NCI-H146 treated with DMSO at 0.1 percent for 48 hours (cell line): ENCODE measurements around the gene GSTM2.
"Not testable (repeated sequence)": the region's sequence is repeated elsewhere in the genome, so short reads cannot be mapped to it uniquely, and the experiment has no call there.

ENCODE experiments used
- DNase-seq: peaks from one replicate; lab custom pipeline; 2025; ENCODE audit not compliant: unreplicated experiment; lab: John Stamatoyannopoulos, UW

Gene GSTM2

GRCh38 chr1:109643385-109644230, 24.2 kb upstream of the GSTM2 start:
- peak; percentile 34 for DNase-seq

DNA sequence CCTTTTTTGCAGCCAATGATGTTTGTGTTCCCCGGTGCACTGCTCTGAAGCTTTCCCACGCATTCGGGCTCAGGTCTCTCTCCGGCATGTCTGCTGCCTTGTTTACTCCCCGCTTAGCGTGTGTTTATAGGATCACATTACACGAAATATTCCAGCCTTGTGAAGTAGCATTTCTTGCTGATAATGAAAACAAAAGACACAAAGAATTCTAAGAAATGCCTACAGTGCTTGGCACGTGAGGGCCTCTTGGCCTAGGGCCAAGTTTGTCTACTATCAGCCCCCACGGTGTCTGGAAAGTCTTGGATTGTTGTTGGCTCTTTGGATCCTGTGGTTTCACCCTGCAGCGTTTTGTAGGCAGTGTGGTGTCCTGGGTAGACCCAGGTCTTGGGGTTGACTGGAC, 23.2 kb upstream of the GSTM2 start:
- DNase-seq: no peak

DNA sequence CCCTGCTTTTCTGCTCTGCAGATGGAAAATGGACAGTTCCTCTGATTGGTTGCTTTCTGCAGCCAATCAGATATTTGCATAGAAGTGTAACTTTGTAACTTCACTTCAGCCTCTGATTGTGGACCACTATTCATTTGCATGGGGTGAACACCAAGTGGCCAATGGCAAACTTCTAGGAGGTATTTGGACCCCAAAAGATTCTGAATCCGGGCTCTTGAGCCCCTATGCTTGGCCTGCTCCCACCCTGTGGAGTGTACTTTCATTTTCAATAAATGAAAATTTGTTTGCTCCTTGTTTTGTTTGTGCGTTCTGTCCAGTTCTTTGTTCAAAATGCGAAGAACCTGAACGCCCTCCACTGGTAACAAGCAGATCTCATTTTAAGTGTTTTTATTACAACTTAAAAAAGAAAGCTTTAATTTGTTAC, 18.4 kb upstream of the GSTM2 start:
- DNase-seq: no peak

DNA sequence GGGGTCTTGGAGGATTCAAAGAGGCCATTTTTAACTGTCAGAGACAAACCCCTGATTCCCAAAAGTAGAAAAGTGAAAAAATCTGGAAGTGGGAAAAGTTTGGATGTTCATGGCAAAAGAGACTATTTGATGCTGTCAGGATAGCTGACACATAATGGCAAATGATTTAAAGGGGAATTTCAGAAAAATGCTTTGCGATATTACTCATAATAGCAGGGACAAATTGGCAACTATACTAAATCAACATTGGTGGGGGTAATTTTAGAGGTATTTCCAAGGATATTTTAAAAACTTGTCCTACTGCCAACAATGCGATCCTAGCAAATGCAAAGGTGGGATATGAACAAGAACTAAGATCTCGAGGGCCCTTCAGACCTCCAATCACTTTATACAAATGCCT, 17.2 kb upstream of the GSTM2 start:
- DNase-seq: no peak

DNA sequence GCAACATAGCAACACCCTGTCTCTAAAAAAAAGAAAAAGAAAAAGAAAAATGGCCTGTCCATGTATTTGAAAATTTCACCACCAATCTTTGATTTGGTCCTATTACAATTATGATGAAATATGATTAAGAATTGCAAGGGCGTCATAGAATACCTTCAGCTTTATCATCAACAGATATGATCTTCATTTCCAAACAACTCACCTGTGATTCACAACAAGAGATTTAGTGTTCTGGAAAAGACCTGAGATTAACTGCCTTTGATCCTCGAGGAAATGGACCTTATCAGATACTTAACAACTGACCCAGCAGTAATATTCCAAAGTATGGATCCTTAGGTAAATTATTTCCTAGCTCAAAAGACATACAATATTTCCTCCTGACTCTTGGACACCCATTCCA, 15.5 kb upstream of the GSTM2 start:
- DNase-seq: no peak

DNA sequence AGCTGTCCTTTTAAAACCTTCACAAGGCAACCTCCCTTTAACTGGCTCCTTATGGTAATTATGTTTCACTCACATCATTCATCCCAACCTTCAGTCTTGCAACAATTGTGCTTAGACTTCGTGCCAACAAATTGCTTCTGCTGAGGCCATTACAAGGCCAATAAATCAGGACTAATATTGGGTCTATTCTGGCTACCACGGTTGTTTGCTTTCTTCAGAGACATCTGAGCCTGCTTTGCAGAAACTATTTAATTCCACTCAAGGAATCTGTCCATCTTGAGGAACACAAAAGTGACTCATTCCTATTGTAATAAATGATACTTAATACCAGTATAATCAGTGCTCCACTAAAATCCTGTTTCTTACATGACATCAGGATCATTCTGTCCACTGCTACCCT, 14.6 kb upstream of the GSTM2 start:
- no peak for DNase-seq

GRCh38 chr1:109654519-109654918, 13.3 kb upstream of the GSTM2 start:
- DNase-seq: no peak

DNA sequence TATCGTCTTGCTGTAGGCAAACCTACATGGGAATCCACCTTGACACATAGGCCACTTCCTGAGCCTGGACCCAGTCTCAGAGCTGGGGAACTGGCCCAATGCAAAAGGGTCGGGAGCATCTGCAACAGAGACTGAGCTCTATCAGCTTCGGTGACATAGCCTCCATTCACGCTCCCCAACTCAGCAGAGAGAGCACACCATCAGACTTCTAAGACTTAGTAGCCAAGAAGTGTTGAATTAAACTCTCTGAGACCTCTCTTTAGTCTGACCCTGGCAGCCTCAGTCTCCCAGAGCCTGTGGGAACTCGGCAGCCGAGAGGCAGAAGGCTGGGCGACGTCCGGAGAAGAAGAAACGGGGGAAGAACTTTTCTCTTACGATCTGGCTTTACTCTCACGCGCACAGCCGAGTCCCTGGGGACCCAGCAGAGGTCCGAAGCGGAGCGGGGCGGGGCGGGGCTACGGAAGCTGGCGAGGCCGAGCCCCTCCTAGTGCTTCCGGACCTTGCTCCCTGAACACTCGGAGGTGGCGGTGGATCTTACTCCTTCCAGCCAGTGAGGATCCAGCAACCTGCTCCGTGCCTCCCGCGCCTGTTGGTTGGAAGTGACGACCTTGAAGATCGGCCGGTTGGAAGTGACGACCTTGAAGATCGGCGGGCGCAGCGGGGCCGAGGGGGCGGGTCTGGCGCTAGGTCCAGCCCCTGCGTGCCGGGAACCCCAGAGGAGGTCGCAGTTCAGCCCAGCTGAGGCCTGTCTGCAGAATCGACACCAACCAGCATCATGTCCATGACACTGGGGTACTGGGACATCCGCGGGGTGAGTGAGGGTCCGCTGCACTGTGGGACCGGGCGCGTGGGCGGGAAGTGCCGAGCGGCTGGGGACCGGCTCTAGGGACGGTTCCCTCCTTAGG, 12.0 kb upstream of the GSTM2 start, which contains the start of gene GSTM4:
Gene GSTM4 (plus strand): TSS at position 485 of the 905 bp plus-strand sequence. CDS start 291 bp downstream, at position 776.
- DNase-seq: peak; percentile 48

- no peak for DNase-seq
These were observed 10.5 kb upstream of the GSTM2 start for GRCh38 chr1:109657395-109657794.

DNA sequence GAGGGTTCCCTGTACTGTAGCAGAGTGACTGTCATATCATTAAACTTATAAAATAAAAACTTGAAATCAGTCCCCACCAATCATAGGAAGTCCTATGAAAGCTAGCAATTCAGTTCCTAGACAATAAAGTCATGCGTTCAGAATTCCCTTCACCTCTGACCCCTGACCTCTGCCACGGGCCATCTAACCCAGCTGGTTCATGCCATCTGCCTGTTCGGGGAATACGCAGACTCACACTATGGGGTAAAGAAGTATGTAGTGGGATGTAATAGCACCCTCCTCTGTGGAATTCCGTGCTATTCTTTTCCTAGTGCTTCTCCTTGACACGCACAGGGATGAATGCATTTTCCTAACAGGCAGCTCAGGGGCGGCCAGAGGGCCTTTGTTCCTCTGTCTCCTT, 9.9 kb upstream of the GSTM2 start:
- no peak for DNase-seq

DNA sequence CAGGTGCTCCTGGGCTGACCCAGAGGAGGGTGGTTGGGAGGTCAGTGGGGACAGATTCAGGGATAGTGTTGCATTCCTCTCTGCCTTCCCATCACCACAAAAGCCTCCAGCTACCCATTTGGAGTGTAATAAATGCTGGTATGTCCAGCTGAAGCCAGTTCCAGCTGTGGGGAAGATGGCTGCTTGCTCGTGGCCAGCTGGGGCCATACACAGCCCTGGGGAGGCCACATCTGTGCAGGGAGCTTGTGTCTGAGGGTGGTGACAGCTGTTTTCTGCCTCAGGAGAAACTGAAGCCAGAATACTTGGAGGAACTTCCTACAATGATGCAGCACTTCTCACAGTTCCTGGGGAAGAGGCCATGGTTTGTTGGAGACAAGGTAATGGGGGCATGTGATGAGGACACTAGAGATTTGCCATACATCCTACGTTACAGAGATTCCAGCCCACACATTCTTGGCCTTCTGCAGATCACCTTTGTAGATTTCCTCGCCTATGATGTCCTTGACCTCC, 9.3 kb upstream of the GSTM2 start:
- DNase-seq: no peak

DNA sequence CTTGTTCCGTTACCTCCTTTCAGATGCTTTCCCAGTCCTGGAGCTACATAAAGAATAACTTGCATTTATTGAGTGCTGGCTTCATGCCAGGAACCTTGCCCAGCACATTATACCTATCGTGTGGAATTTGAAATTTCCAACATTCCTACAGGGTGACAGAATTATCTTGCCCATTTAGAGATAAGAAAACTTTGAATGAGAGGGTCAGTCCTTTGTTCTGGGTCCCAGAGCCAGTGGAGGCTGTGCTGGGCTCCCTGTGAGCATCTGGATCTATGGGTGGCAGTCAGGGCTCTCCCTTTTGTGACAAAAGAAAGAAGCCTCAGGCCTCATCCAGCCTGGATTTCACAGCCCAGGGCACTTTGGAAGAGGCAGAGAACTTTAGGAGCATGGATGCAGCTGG, 8.7 kb upstream of the GSTM2 start:
- DNase-seq: no peak

DNA sequence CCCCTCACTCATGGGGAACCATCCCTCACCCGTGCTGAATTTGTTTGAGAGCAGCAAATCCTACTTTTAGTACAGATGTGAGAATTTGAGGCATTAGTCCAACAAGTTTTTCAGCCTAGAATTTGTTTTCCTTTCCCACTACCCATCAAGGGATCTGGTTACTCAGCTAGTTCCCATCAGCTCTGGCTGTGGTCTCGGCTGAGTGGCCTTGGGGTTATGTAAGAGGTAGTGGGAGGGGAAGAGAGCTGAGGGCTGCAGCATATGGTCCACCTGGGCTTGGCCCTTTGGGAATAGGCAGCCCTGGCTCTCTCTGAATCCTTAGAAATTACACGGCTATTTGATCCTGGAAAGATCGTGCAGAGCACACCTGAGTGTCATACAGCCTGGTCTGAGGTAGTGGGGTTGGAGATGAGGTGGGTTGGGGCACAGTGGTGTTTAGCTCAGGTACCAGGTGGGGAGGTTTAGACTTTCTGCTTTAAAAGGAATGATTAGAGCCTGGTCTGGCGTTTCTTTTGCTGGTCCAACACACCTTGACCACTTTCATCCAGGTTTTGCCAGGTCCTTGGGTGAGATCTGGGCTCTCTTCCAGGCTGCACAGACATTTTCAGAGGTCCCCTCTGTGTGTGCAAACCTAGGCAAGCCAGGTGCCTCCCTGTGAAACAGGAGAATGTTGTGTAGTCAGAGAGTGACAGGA, 7.7 kb upstream of the GSTM2 start:
- DNase-seq: no peak

DNA sequence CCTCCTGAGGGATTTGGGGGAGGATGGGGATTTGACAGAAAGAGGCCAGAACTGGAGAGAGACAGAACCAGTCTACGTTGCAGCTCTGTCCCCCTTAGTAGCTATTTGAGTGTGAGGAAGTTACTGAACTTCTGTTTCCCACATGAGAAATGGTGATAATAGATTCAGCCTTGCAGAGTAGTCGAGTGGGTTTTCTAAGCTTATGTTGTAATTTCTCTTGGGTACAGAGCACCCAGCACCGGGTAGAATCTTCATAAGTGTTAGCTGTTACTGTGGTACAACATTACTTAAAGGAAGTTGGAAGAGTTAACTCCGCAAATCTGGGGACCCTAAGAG, 7.2 kb upstream of the GSTM2 start:
- not testable (repeated sequence) for DNase-seq

GRCh38 chr1:109661391-109661790, 6.5 kb upstream of the GSTM2 start:
- DNase-seq: no peak

- DNase-seq: no peak
These were observed 3.2 kb upstream of the GSTM2 start for GRCh38 chr1:109664671-109665070.

DNA sequence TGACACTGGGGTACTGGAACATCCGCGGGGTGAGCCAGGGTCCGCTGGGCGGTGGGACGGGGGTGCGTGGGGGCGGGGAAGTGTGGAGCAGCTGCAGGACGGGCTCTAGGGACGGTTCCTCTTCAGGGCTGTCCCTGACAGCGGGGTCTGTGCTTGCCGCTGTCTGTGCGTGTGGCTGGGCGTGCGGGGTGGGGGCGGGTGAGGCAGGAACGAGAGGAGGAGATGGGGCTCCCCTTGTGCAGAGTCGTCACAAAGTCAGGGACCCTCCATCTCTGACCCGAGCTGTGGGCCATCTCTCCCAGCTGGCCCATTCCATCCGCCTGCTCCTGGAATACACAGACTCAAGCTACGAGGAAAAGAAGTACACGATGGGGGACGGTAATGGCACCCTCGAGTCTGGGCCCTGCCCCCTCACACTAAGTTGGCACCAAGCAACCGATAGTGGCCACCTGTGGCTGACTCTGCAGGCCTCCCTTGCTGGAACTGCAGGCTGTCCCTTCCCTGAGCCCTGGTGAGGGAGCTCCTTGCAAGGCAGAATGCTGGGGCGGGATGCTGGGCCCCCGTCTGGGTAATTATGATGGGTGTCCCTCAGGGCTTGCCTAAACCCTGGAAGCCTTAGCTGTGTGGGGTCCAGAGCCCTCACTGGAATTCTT, 392 bp downstream of the GSTM2 start:
- no peak for DNase-seq

GRCh38 chr1:109669246-109669948, 1.5 kb downstream of the GSTM2 start:
- DNase-seq: no peak

DNA sequence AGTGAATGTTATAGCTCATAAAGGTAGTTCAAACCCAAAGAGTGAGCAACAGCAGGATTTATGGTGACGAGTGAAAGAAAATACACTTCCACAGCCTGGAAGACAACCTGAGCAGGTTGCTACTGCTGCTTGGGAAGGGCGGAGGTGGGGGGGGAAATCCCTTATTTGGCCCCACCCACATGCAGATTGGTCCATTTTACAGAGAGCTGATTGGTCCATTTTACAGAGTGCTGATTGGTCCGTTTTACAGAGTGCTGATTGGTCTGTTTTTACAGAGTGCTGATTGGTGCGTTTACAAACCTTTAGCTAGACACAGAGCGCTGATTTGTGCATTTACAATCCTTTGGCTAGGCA, 2.1 kb downstream of the GSTM2 start:
- not testable (repeated sequence) for DNase-seq

DNA sequence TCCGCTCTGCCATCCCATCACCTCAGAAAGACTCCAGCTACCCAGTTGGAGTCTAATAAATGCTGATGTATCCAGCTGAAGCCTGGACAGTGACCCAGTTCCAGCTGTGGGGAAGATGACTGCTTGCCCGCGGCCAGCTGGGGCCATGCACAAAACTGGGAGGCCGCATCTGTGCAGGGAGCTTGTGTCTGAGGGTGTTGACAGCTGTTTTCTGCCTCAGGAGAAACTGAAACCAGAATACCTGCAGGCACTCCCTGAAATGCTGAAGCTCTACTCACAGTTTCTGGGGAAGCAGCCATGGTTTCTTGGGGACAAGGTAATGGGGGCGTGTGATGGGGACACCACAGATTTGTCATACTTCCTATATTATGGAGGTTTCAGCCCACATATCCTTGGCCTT, 3.2 kb downstream of the GSTM2 start:
- DNase-seq: no peak
